Measurements from ENCODE around the gene RABGAP1L.

The RABGAP1L gene

DNA sequence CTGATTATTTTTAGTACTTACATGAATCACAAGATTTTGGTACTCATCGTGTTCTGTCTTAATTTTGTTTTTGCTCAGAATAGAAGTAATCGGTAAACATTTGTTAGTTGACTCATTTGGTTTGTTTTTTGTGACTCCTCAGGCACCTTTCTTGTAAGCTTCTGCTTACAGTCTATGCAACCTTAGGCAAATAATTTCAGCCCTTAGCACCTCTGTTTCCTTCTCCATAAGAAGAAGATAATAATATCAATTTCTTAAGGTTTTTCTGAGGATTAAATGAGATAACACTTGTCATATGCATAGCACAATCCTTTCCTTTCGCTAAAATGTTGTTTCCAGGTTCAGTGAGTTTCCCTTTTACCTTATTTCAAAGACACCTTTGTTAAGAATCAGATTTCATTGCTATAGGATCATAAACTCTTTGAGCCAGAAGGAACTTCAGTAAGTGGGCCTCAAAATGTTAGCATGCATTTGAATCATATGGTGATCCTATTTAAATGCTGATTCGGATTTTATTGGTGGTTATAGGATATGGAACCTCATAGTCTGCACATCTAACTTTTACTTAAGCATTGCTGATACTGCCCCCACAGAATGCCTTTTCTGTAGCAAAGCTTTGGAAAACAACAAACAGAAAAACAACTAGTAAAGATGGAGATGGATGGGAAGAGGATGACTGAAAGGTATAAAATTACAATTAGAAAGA lies 567.7 kb downstream of the RABGAP1L start:
- no peak for DNase-seq

DNA sequence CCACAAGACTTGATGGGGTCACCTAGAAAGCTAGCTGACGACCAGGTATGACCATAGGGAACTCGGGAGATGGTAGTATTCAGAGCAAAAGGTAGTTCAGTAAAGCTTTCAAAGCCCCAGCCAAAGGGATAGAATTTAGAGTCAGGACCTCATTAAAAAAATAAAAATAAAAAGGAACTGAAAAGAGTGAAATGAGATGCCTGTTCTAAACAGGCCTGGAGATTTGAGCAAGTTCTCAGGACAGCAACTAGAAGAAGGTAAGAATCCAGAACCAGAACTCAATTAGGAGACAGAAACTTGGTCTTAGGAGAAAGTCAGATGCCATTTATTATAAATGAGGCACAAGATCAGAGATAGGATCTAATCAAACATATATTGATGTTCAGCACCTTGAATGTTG lies 575.0 kb downstream of the RABGAP1L start:
- no peak for DNase-seq

DNA sequence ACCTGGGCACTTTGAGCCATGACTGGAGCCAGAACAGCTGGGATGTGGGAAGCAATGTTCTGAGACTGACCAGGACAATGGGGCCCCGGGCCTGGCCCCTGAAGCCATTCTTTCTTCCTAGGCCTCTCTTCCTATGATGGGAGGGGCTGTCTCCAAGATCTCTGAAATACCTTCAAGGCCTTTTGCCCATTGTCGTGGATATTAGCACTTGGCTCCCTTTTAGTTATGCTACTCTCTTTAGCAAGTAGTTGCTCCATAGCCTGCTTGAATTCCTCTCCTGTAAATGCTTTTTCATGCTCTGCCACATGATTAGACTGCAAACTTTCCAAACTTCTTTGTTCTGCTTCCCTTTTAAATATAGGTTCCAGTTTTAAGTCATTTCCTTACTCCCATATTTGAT lies 577.5 kb downstream of the RABGAP1L start:
- DNase-seq: no peak

DNA sequence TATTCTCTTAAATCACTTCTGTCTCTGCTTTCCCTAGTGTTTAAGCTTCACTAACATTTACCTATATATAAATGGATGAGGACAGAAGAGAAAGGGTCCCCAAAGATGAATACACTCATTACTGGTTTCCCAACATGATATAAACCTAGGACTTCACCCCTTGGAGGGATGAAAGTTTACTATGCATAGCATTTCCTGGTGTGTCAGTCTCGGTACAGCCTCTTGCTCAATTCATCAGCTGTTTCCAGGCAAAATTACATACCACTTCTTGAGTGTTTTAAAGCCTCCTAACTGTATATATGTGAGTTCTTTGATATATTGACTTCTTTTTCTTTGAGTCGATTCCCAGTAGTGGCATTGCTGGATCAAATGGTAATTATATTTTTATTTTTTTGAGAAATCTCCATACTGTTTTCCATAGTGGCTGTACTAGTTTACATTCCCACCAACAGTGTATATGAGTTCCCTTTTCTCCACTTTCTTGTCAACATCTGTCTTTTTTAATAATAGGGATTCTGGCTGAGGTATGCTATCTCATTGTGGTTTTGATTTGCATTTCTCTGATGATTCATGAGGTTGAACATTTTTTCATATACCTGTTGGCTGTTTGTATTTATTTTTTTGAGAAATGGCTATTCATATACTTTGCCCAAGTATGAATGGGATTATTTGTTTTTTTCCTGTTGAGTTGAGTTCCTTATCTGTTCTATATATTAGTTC lies 581.1 kb downstream of the RABGAP1L start:
- DNase-seq: no peak

DNA sequence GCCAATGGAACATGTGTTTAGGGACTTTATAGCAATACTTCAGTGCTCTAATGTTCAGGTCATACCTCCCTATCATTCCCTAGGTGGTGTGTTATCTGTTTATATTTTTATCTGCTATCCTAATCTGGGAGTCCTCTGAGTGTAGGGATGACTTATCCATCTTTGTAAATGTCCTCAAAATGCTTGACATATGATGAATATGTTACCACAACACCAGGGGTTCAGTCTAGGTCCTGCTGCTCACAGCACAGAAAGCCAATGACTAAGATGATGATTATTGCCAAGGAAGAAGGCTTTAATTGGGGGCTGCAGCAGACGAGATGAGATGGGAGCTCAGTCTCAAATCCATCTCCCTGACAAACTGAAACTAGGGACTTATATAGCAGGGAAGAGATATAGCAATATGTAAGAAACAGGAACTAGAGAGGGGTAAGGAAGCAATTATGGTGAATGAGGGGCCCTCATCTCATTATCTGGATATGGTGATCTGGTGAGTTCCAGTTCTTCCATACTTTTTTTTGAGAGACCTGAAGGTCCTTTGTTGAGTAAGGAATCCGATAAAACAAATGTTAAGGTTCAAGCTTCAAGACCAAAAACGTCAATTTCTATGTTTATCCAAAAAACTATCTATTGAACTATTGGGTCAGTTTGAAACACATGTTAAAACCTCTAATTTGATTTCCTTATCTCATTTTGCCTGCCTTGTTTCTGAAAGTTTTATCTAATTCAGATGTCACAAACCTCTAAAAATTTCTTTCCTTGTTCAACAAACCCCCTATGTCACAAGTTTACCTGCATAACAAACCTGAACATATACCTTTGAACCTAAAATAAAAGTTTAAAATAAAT lies 583.7 kb downstream of the RABGAP1L start:
- no peak for DNase-seq

DNA sequence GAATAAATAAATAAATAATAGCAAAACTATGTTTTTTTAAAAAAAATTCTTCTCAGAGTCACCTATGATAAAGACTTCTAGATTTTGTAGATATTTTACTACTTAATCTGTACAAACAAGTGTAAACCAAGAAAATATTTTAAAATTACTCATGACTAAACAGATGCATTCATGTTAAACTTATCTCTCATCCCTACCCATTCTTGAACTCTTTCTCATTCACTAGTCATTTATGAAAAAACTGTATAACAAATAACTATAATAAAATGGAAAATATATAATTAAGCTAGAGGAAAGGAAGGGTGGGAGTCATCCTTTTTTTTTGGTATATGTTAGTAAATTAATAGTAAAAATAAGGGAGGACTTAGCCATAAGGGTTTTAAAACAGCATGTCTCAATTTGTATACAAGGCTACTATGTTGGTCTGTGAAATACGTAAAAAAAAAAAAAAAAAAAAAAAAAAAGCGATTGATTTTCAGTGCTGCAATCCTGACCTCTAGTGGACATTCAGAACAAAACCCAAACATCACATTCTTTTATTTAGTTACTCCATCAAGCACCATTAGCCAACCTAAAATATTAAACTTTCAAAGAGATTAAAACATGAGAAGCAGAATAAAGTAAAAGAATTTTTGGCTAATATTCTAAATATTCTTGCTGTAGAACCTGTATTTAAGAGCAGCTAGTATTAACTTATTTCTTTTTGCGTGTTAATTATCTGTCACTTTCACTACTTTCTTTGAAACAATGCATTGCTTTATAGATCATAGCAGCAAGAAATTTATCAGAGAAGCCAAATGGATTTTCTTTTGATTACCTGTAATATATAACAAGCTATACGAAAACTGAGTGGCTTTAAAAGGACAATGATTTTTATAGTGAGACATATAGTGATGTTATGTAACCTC lies 584.6 kb downstream of the RABGAP1L start:
- peak; percentile 3 for DNase-seq

DNA sequence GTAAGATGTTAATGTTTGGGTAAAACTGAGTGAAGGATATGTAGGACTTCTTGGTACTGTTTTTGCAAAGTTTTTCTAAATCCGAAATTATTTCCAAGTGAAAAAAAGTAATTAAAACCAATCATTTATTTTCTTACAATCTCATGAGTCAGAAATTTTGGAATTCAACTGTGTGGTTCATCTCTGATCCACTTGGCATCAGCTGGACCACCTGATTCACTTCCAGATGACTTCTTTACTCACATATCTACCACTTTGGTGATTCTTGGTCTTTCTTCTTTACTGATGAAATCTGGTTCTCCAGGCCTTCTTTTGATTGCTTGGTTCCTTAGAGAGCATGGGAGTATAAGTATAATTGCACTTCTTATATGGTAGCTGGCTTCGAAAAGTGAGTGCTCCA lies 585.6 kb downstream of the RABGAP1L start:
- no peak for DNase-seq

DNA sequence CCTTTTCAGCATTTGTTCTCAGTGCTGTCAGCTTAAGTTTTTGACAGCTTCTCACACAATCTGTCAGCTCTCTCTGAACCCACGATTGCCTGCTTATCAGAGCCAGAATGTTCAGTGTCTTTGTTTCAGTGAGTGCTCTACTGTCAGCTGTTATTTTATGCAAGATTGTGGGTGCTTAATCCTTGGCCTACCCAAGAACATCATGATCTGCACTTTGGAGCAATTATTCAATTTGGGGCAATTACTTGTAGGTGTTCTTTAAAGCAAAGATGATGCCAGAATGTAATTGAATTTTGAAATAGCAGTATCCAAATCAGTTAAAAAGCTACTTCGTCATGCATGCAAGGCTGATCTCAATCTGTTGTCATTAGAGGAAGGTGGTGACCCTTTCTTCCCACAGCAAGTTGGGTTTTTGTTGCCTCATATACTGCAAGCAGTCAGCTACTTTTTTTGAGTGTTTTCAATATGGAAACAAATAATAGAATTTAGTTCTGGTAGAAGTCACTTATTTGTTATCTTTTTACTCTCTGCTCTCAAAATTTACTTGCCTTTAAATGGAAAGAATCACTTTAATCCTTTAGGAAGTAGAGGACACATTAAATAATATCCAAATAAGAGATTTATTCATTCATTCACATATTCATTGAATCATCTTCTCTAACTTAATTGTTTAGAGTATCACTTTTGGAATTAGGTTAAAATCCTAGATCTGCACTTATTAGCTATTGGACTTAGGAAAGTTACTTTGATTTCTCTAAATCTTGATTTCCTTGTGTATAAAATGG lies 586.9 kb downstream of the RABGAP1L start:
- DNase-seq: no peak

DNA sequence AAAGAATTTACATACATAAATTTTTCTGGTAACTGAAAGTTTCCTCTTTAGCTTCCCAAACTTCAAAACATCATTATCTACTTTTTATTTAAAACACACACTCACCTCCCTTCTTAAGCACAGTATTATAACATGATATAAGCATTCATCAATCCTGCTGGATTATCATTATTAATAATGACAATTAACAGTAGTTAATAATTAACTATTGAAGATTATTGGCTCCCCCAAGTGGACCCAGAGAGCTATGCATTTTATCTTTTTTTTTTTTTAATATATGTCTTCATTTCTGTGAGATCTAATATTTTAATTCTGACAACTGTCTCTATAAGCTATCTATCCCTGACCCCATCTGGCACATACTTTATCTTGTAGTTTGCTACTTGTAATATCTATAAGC lies 588.3 kb downstream of the RABGAP1L start:
- no peak for DNase-seq

DNA sequence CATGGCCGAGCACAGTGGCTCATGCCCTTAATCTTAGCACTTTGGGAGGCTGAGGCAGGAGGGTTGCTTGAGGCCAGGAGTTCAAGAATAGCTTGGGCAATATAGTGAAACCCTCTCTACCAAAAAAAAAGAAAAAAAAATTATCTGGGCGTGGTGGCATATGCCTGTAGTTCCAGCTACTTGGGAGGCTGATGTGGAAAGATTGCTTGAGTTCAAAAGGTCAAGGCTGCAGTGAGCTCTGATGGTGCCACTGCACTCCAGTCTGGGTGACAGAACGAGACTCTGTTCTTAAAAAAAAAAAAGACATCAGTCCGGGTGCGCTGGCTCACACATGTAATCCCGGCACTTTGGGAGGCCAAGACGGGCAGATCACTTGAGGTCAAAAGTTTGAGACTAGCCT lies 589.3 kb downstream of the RABGAP1L start:
- DNase-seq: no peak

DNA sequence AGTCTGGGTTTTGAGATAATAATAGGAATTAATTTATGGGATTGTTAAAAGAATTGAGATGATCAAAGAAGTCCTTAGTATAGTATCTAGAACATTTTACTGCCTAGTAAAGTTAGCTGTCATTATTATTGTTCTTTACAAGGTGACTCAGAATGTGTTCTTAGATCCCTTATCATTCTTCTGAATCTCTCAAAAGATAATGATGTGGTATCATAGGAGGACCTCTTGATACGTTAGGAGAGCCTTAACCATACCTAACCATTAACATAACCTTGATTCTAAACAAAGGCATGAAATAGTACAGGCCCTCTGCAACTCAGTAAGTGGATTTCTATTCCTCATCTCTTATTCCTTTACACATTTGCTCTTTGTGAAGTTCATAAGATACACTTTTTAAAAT lies 593.8 kb downstream of the RABGAP1L start:
- no peak for DNase-seq

DNA sequence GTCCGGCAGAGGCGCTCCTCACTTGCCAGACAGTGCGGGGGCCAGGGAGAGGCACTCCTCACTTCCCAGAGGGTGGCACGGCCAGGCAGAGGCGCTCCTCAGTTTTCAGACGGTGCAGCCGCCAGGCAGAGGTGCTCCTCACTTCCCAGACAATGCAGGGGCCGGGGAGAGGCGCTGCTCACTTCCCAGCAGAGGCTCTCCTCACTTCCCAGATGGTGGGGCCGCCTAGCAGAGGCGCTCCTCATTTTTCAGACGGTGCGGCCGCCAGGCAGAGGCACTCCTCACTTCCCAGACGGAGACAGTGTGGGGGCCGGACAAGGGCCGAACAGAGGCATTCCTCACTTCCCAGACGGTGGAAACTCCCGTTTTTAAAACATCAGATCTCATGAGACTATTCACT lies 602.0 kb downstream of the RABGAP1L start:
- no peak for DNase-seq

DNA sequence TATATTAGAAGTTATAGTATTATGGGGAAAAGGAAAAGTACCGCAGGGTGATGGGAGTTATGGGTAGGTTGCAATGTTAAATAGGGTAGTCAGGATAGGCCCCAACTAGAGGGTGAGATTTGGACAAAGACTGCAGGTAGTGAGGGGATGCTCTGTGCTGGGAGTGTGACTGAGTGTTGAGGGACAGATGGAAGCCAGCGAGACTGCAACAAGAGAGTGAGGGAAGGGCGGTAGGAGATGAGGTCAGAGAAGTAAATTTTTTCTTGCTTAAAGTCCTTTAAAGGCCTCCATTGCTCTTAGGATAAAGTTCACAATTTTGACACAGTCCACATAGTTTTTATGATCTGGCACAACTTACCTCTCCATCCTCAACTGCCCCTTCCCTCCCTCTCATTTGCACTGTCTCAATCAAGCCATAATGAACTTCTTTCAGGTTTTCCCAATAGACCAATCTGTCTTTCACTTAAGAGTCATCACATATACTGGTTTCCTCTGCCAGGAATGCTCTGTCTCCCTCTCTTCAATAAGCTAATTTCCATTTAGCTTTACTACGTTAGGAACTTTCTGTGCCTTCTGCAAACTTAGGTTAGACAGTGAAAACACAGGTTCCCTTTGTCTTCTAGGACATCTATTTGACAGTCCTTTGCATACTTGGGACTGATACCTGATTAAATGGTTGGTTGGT lies 602.7 kb downstream of the RABGAP1L start:
- DNase-seq: no peak

DNA sequence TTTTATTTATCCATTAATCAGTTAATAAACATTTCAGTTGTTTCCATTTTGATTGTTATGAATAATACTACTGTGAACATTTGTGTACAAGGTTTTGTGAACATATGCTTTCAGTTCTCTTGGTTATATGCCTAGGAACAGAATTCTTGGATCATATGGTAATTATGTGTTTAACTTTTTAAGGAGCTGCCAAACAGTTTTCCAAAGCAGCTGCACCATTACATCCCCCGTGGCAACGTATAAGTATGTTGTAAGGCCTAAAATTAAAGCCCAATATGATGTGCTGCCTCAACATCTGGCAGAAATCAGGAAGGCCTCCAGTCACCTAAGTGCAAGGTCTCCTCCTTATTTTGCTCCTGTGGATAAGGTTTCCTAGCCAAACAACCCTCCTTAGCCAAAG lies 604.9 kb downstream of the RABGAP1L start:
- DNase-seq: no peak

DNA sequence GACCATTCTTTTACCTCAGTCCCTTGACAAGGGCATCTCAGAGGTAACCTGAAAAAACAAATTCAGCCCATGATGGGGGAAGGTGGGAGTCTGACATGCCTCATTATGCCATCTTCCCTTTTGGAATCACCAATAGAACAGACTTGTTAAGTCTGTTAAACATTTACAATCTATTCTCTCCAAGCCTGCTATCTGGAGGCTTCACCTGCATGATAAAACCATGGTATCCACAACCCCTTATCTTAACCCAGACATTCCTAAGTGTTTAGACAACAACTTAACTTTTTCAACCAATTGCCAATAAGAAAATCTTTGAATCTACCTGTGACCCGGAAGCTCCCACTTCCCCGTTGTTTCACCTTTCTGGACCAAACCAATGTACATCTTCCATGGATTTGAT lies 607.4 kb downstream of the RABGAP1L start:
- no peak for DNase-seq

DNA sequence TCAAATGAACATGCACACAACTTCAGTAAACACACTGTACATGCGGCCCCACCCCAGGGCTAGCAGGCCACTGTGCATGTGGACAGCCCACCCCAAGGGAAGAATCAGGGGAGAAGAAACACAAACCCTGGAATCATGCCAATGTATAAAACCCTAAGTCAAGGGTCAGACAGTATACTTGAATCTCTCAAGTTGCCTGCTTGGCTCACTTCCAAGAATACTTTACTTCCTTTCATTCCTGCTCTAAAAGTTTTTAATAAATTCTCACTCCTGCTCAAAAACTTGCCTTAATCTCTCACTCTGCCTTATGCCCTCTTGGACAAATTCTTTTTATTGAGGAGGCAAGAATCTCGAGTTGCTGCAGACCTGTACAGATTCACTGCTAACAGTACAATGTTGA lies 609.2 kb downstream of the RABGAP1L start:
- DNase-seq: no peak

DNA sequence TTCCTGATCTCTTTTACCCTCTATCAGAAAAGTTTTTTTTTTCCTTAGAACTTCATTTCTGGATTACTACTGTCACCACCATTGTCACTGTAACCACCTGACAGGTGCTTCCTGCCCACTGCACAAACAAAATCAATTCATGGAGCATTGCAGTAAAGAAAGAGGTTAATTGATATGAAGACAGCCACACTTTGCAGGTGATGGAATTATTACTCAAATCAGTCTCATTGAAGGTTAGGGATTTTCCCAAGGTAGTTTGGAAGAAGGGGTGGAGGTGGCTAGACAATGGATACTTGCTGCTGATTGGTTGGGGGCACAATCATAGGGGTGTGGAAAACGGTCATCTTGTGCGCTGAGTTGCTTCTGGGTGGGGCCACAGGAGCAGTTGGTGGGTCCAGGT lies 609.6 kb downstream of the RABGAP1L start:
- no peak for DNase-seq

DNA sequence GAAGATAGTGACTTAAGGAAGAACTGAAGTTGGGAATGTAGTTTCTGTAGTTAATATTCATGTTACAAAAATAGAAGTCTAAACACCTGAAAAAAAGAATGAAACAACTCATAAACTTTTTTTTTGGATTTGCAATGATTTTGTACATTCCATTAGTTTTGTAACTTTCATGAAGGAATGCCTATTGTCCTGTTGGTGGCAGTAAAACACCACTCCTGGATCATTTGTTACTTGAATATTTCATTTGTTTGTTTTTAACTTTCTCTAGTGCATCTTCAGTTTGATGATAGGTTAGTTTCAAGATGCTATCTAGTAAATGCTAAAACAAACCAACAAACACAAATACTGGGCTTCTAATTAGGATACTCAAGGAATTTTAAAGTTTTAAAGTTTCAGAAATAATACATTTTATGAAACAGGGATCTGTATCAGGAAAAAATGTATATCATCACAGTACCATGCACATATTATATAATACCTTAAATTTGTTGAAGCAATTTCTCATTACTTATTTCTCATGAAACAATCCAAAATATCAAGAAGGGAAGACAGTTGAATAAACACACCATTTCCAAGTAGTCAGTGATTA lies 610.7 kb downstream of the RABGAP1L start:
- DNase-seq: peak; percentile 44

DNA sequence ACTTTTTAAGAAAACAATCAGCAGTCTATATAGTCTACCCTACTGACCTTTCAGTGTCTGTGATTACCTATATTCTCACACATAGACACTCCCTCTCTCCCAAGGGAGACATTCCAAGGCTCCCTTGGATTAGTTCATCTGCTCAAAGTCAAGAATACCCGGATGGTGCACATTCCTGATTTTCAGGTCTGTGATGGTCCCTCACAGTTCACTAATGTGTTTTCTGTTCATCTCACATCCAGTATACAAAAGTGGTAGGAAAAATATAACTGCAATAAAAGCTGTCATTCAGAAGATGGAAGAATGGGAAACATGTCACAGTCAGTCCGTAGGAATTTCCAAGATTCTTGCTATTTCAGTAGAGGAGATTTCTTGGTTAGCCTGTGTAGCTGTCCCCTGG lies 616.3 kb downstream of the RABGAP1L start:
- no peak for DNase-seq

DNA sequence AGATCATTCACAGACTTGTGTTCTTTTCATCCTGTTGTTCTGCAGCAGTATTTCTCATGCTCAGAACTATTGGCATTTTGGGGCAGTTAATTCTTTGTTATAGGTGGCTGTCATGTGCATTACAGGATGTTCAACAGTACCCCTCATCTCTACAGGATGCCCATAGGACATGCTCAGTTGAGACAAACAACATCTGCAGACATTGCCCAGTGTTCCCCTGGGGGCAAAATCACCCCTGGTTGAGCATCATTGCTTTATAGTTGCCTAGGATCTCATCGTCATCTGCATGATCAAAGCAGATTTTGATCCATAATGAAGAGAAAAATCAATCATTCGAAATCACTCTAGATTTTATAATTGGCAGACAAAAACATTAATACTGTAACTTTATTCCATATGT lies 617.9 kb downstream of the RABGAP1L start:
- DNase-seq: no peak

DNA sequence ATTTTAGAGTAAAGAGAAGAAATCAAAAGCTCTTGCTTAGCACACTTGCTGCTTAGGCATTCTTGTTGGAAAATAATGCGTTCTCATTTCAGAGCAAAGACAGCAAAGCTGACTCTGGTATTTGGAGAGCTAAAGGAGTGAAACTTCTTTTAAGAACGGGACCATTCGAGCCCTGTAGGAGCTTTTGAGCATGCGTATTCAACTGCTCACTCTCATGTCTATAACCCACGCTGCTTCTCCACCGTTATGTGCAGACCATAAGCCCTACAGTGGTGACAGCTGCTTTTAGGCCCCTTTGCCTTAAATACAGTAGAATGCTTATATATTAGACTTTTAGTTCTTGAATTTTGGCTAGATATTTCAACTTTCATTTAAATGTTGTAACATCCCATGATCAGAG lies 626.2 kb downstream of the RABGAP1L start:
- DNase-seq: no peak
